HG03457 (cell line): Measurements from ENCODE around the gene LGALS3BP.

ENCODE experiments used
- ATAC-seq: cut with Tn5 transposase; IDR thresholded peaks from one replicate; pipeline ENCODE4 v1.9.1; 2021; ENCODE audit warnings: moderate number of reproducible peaks; ENCODE audit not compliant: unreplicated experiment

LGALS3BP gene

DNA sequence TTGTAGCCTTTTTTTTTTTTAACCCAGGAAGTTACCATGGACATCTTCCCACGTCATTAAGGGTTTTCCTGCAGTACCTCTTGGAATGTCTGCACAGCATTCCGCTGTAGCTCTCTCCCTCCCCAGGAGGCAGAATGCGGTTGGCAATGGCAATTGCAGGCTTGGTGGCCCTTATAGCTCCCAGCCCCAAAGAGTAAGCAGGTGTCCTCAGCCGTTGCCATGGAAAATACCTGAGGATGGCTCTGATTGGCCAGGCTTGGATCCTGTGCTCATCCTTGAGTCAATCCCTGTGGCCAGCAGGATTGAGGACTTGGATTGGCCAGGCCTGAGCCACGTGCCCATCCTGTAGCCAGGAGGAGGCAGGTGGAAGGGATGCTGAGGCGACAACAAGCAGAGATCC is 39.0 kb downstream of the LGALS3BP start:
- ATAC-seq, result no peak

GRCh38 chr17:78940258-78940657 is 39.5 kb downstream of the LGALS3BP start:
- ATAC-seq, result no peak

DNA sequence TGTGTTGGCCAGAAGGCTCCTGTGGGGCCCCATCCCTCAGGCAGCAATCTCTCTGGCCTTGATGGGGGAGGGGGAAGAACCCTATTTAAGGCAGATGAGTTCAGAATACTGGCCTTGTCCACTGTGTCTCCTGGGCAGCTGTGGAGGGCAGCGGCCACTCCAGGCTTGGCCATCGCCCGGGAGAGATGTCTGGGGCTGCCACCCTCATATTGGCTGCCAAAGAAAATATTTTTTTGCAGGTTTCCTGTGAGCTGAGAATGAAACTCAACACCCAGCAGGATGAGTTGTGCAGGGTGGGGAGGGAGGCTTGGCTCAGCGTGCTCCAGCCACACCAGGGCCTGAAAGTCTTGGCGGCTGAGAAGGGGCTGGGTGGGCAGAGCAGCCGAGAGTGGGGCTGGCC is 40.1 kb downstream of the LGALS3BP start:
- ATAC-seq, result no peak

- ATAC-seq, result no peak
Measured at GRCh38 chr17:78937561-78937960, 42.2 kb downstream of the LGALS3BP start.

GRCh38 chr17:78935419-78936323 is 44.1 kb downstream of the LGALS3BP start:
- no peak for ATAC-seq

DNA sequence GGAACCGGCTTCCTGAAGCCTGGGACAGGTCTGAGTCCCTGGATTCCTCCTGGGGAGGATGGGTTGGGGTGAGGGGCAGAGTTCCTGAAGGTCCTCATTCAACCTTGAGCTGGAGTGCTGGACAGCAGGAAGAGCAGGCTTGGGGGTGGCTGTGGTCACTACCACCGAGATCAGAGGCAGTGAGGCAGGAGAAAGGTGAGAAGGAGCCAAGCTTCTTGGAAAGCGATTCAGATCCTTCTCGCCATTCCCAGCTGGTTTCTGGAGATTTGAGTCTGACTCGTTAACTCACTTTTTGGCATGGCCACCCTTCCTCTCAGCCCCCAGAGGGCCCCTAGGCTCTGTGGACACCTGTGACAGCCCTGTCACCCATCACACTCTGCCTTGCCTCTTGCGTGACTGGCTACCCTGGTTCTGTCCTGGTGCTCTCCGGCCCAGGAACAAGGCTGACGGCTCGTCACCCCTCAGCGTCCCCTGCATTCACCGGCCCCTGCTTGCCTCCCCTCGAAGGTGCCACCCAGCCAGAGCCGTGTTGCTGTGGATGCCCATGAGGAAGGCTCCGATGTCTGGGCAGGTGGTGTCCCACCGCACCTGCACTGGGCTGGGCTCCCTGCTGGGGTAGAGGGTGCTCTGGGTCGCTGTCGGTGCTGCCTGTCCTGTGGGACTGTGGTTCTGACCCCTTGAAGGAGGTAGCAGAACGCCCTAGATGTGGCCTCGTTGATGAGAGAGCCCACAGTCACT is 44.9 kb downstream of the LGALS3BP start:
- no peak for ATAC-seq

GRCh38 chr17:78933959-78934568 is 45.7 kb downstream of the LGALS3BP start:
- no peak for ATAC-seq

DNA sequence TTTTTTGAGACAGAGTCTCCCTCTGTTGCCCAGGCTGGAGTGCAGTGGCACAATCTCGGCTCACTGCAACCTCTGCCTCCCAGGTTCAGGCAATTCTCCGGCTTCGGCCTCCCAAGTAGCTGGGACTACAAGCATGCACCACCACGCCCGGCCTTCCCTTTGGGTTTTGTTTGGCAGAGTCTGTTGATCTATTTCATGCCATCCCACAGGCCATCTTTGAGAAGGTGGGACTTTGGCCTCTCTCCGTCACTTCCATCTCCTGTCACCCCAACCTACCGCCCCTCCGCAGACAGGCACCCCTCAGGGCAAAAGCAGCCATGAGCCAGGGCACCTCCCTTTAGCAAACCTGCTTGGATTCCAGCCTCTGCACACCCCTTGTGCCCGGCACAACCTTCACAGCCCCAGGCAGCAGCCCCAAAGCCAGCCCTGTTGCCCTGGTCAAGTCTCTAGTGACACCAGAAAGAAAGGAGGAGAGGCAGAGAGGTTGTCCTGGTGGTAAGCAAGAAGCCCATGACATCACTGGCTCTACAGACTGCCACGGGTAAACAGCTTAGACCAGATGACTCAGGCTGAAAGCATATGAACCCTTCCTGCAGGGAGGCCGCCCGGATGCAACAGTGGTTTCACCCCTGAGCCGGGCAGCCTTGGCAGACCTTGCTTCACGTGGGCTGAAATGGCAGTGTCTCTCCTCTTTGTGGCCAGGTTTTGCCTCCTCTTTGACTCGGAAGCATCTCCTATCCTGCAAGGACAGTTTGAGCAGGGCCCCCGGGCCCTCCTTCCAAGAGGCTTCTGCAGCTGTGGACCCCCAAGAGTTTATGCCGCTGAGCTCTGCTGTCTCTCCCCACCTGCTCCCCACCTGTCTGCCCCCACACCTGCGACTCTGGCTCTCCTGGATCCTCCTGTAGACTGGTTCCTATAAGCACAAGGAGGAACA is 46.4 kb downstream of the LGALS3BP start:
- no peak for ATAC-seq

GRCh38 chr17:78929908-78930775 is 49.6 kb downstream of the LGALS3BP start:
- ATAC-seq, result no peak

DNA sequence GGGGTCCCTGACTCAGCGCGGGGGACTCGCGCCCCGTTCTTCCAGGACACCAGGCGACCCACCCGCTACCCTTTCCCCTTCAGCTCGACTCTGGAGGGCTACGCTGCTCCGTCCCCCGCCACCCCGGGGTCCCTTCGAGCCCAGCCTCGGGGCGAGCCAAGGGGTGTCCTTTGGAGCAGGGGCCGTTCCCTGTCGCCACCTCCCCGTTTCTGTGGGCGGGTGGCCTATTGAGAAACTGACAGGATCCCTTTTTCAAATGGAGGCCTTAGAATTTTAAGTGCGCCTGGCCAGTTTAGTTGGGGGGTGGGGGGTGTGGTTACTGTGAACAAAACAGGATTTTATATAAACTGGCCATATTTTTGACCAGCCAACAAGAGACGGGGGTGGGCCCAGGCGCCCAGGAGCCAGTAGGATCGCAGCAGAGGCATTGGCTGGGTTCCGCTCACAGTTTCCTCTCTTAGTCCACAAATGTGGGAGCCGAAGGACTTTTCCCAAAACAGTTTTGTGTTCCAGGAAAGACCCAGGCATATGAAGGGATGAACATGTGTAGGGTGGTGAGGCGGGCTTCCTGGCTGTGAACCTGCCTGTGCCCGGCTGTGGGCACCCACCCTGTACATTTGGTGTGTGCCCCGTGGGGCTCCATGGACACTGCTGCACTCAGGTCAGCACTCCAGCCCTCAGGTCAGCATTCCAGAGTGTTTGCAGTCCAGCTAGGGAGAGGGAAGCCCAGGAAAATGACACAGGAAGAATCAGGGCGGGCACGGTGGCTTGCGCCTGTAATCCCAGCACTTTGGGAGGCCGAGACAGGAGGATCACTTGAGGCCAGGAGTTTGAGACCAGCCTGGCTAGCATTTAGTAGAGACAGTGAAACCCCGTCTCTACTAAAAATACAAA is 53.8 kb downstream of the LGALS3BP start:
- ATAC-seq, result no peak

DNA sequence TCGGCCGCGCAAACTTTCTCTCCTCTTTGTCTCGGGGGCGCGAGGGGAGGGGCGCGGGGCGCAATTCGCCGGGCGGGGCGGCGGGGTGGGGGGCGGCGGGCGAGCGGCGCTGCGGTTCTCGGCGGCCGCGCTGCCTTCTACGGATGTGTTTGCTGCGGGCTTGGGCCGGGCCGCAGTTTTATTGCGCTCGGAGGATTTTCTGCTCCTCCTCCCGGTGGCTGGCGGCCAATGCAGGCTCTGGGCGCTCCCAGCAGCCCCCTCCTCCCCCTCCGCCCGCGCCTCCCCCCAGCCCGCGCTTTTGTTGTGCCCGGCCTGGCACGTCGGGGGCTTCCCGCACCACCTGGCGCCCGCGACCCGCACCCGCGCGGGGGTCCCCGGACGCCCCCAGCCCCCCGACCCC is 54.5 kb downstream of the LGALS3BP start, which contains the start of gene TIMP2:
Gene TIMP2 (minus strand): TSS at position 154 of the 400 bp plus-strand sequence. CDS start 299 bp downstream, outside the sequence.
- no peak for ATAC-seq

- ATAC-seq, result no peak
Measured at GRCh38 chr17:78924481-78925151, 55.1 kb downstream of the LGALS3BP start.

DNA sequence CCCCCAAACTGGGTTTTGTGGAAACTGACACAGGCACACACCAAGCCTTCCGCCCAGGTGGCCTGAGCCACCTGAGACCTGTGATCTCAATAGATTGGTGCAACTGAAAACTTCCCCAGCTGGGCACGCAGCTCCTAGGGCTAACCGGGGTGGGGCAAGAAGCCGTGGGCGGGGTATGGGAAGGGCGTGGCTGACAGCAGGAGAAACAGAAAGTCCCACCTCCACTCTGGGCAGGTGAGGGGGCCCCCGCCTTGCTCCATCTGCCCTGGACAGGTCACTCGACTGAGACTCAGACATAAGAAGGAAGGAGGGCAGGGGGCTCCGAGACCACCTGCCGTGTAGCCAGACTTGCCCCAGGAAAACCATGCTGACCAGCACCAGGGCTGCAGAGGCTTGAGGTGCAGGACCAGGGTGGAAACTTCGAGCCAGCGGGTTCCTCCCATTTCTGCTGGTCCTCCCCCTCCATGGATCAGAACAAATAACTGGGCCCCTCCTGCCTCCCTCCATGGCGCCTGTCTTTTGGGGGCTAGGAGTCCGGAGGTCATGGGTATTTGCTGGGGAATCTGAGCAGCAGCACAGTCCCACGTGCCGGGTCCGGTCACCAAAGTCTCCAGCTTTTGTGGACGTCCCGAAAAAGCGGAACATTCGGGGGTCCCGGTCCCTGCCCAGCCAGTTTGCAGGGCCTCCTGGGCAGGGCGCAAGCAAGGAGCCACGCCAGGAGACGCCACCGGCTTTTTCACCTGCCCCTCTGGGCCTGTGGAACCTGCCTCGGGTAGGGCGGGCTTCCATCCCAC is 55.9 kb downstream of the LGALS3BP start:
- no peak for ATAC-seq

DNA sequence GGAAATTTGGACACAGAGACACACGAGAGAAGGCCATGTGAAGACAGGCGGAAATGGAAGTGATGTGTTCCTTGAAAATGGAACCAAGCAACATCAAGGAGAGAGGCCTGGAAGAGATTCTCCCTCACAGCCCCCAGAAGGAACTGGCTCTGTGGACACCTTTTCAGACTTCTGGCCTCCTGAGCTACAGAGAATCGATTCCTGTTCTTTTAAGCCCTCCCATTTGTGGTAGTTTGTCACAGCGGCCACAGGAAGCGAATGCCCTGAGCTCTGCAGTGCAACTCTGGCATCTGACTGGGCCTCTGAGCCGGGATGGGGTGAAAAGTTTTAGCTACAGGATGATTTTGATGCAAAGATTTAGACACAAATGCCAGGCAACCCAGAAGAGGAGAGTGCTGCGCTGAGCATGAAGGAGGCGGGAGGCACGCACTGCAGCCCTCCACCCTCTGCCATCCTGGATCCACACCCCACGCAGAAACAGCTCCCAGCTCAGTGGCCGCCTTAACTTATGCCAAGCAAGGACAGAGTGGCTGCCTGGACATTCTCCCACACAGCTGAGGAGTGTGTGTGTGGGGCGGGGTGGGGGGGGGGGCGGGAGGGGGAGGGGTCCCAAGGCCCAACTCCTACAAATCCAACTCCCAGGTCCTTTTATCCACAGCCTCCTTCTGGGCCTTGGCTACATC is 56.8 kb downstream of the LGALS3BP start:
- ATAC-seq, result no peak

DNA sequence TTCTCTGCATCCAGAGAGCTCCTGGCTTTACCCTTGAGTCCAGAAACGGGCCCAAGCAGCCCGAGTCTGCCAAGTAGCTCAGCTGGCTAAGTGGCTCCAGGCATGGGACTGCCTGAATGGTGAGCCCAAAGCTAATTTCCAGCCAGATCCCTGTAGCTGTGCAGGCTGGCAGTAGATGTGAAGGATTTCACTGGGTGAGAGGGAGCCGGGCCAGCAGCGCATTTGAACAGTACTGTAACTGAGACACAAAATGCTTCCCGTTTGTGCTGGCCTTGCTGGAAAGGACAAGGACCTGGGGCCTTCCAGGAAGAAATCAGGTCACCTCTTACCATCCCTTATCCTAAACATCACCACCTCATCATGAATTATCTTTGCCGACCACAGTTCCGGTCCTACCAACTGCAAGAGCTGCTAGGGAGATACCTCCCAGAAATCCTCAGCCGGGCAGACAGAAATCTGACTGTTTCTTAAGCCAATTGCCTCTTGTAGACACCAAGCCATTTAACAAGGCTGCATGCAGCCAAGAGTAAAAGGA is 58.2 kb downstream of the LGALS3BP start:
- ATAC-seq, result no peak
